Astrocyte (in vitro differentiated cells and primary cell): Measurements from ENCODE around the gene DNAJC27. TPM values are rescaled to one million over a fixed set of nuclear protein-coding genes. Genes with fewer than 3 reads are reported as not detected.

Source experiments
- DNase-seq: peaks from one replicate; pipeline ENCODE4 v3.0.0-alpha.2; 2010; ENCODE audit warnings: low read depth
- FAIRE-seq: peaks from 2 replicates; lab custom pipeline; 2011; peaks lifted over from hg19 to GRCh38; lab: Jason Lieb, UNC
- H2AFZ ChIP-seq: 2 replicates; pipeline ENCODE4 v1.6.0; 2012; ENCODE audit warnings: low read depth, low read length, inconsistent platforms
- H3K27ac ChIP-seq: 2 replicates; pipeline ENCODE4 v1.5.1; 2011; ENCODE audit warnings: low read depth, low read length, inconsistent platforms
- H3K27me3 ChIP-seq: 2 replicates; pipeline ENCODE4 v1.6.0; 2011; ENCODE audit warnings: low read length, inconsistent platforms; ENCODE audit not compliant: insufficient read depth
- H3K36me3 ChIP-seq: 2 replicates; pipeline ENCODE4 v1.5.1; 2011; ENCODE audit warnings: low read length, inconsistent platforms; ENCODE audit not compliant: insufficient read depth
- H3K4me1 ChIP-seq: 2 replicates; pipeline ENCODE4 v1.5.1; 2011; ENCODE audit warnings: low read length, inconsistent platforms; ENCODE audit not compliant: insufficient read depth
- H3K4me2 ChIP-seq: 2 replicates; pipeline ENCODE4 v1.6.0; 2012; ENCODE audit warnings: low read length, inconsistent platforms
- H3K4me3 ChIP-seq: 2 replicates; pipeline ENCODE4 v1.5.1; 2011; ENCODE audit warnings: low read depth, mild to moderate bottlenecking, low read length, inconsistent platforms; ENCODE audit not compliant: insufficient read depth
- H3K79me2 ChIP-seq: 2 replicates; pipeline ENCODE4 v1.6.0; 2012; ENCODE audit warnings: mild to moderate bottlenecking, low read length, inconsistent platforms; ENCODE audit not compliant: insufficient read depth
- H3K9ac ChIP-seq: 2 replicates; pipeline ENCODE4 v1.6.0; 2012; ENCODE audit warnings: mild to moderate bottlenecking, low read length, inconsistent platforms
- H3K9me3 ChIP-seq: 2 replicates; pipeline ENCODE4 v1.5.1; 2012; ENCODE audit warnings: low read depth, mild to moderate bottlenecking, low read length, inconsistent platforms; ENCODE audit not compliant: insufficient read depth
- H4K20me1 ChIP-seq: 2 replicates; pipeline ENCODE4 v1.6.0; 2012; ENCODE audit warnings: low read length, inconsistent platforms; ENCODE audit not compliant: insufficient read depth
- H3K27ac Mint-ChIP-seq: one replicate; pipeline ENCODE4 v1.8.0; 2021; ENCODE audit warnings: mild to moderate bottlenecking, mixed read lengths; ENCODE audit not compliant: unreplicated experiment
- H3K27me3 Mint-ChIP-seq: one replicate; pipeline ENCODE4 v1.8.0; 2021; ENCODE audit warnings: low read depth, mixed read lengths; ENCODE audit not compliant: unreplicated experiment
- H3K36me3 Mint-ChIP-seq: one replicate; pipeline ENCODE4 v1.8.0; 2021; ENCODE audit warnings: low read depth, mixed read lengths; ENCODE audit not compliant: unreplicated experiment
- H3K4me1 Mint-ChIP-seq: one replicate; pipeline ENCODE4 v1.8.0; 2021; ENCODE audit warnings: low read depth, mixed read lengths; ENCODE audit not compliant: unreplicated experiment
- H3K4me3 Mint-ChIP-seq: one replicate; pipeline ENCODE4 v1.8.0; 2021; ENCODE audit warnings: mild to moderate bottlenecking, moderate library complexity, mixed read lengths; ENCODE audit not compliant: unreplicated experiment
- H3K9me3 Mint-ChIP-seq: one replicate; pipeline ENCODE4 v1.8.0; 2021; ENCODE audit warnings: mild to moderate bottlenecking, mixed read lengths; ENCODE audit not compliant: unreplicated experiment
- EZH2 ChIP-seq: IDR thresholded peaks from 2 replicates; pipeline ENCODE4 v1.6.1; 2012; ENCODE audit warnings: mild to moderate bottlenecking, low read length, inconsistent platforms; ENCODE audit not compliant: insufficient read depth
- total RNA-seq: library from RNA; stranded (reverse); gene quantifications from 2 replicates; pipeline ENCODE4 v1.2.1, GENCODE V29; 2021
- TF ChIP-seq, protein P1 (sequence below): IDR thresholded peaks from 2 replicates; pipeline ENCODE4 v1.5.1; 2011; ENCODE audit warnings: low read depth, mild to moderate bottlenecking, inconsistent platforms, low read length, moderate library complexity; ENCODE audit not compliant: insufficient read depth

The DNAJC27 gene
- total RNA-seq, 1 donor from 2014 or later: 3.5 TPM

DNA sequence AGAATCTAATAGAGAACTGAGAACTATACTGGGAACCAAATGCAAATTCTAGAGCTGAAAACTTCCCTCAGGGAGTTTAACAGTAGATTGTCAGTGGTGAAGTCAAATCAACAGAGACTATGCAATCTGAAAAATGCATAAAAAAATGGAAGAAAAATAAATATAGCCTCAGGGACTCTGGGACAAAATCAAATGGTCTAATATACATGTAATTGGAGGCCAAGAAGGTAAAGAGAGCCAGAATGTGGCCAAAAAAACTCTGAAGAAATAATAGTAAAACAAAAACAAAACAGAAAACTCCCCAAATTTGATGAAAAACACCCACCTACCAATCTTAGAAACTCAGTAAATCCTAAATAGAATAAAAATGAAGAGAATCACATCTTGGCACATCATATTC, 16.5 kb downstream of the DNAJC27 start:
- peaks cover 41% of the 10 kb centered on the region for H3K36me3 Mint-ChIP-seq
- no peak overlapping the region for H3K4me3 Mint-ChIP-seq

DNA sequence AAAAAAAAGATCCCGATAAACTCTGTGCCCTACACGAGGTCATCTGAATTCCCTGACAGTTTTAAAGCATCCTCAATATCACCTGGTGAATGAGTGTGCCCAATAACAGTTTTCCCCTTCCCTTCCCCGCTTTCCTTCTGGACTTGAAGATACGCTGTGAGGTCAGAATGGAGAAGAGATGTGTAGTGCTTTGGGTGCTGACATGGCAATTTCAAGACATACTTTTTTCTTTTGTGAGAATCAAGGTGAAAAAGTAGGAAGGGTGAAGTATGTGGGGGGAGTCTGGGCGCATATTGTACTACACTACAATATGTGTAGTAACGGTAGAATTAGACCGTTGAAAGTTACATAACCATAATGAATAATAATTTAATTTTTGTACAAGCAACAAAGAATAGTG, 21.7 kb downstream of the DNAJC27 start:
- Histone ChIP-seq H3K79me2 (no peaks in the 10 kb centered on the region), H3K9me3 (no peaks in the 10 kb centered on the region), H2AFZ (no peak overlapping the region), H3K4me3 (no peak overlapping the region), H3K4me2 (no peak overlapping the region), H4K20me1 (no peaks in the 10 kb centered on the region), H3K9ac (no peak overlapping the region), H3K27ac (no peak overlapping the region), H3K27me3 (no peaks in the 10 kb centered on the region), H3K4me1 (peaks cover 4% of the 10 kb centered on the region), H3K36me3 (peaks cover 20% of the 10 kb centered on the region)
- Mint-ChIP-seq H3K9me3 (peaks cover 4% of the 10 kb centered on the region), H3K4me3 (no peak overlapping the region), H3K36me3 (peaks cover 28% of the 10 kb centered on the region), H3K4me1 (no peaks in the 10 kb centered on the region), H3K27me3 (no peaks in the 10 kb centered on the region), H3K27ac (no peak overlapping the region)
- FAIRE-seq (no peak), DNase-seq (no peak)
- TF ChIP-seq, protein P1, sequence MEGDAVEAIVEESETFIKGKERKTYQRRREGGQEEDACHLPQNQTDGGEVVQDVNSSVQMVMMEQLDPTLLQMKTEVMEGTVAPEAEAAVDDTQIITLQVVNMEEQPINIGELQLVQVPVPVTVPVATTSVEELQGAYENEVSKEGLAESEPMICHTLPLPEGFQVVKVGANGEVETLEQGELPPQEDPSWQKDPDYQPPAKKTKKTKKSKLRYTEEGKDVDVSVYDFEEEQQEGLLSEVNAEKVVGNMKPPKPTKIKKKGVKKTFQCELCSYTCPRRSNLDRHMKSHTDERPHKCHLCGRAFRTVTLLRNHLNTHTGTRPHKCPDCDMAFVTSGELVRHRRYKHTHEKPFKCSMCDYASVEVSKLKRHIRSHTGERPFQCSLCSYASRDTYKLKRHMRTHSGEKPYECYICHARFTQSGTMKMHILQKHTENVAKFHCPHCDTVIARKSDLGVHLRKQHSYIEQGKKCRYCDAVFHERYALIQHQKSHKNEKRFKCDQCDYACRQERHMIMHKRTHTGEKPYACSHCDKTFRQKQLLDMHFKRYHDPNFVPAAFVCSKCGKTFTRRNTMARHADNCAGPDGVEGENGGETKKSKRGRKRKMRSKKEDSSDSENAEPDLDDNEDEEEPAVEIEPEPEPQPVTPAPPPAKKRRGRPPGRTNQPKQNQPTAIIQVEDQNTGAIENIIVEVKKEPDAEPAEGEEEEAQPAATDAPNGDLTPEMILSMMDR: no peak
- no peak for TF ChIP-seq EZH2

More for the DNA sequence above, 16.5 kb downstream of the DNAJC27 start:
- H3K79me2 ChIP-seq: no peaks in the 10 kb centered on the region
- TF ChIP-seq EZH2: no peak
- TF ChIP-seq, protein P1: no peak
- no peaks in the 10 kb centered on the region for H3K27me3 ChIP-seq
- Mint-ChIP-seq H3K9me3 (peaks cover 10% of the 10 kb centered on the region), H3K4me1 (no peaks in the 10 kb centered on the region), H3K27me3 (no peaks in the 10 kb centered on the region), H3K27ac (no peak overlapping the region)
- DNase-seq (no peak), FAIRE-seq (no peak)
- peaks cover 29% of the 10 kb centered on the region for H3K36me3 ChIP-seq
- no peak overlapping the region for H3K9ac ChIP-seq
- no peak overlapping the region for H3K4me3 ChIP-seq
- H4K20me1 ChIP-seq: no peaks in the 10 kb centered on the region
- H3K27ac ChIP-seq: no peak overlapping the region
- no peak overlapping the region for H2AFZ ChIP-seq
- H3K4me2 ChIP-seq: no peak overlapping the region
- H3K9me3 ChIP-seq: no peaks in the 10 kb centered on the region
- H3K4me1 ChIP-seq: no peaks in the 10 kb centered on the region

DNA sequence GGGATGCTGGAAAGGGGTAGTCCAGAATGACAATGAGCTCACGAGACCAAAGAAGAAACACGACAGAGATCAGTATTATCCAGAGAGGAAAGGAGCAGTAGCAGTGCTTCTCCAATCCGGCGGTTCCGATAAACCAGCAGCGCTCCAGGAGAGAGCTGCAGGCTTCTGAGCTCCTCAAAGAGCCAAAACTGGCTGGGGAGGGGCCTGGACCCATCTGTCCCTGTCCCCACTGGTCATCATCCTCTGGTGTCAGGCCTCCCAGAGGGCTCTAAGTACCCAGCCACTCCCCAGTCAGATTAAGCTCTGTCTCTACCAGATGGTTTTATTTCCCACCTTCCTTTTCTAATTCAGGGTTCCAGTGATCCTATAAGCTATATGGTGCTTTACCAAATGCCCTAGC, 23.2 kb downstream of the DNAJC27 start:
- Histone ChIP-seq H3K4me1 (peaks cover 4% of the 10 kb centered on the region), H3K79me2 (no peaks in the 10 kb centered on the region), H3K4me2 (no peak overlapping the region), H2AFZ (no peak overlapping the region), H3K27me3 (no peaks in the 10 kb centered on the region), H3K9ac (no peak overlapping the region), H3K9me3 (no peaks in the 10 kb centered on the region), H3K36me3 (peaks cover 16% of the 10 kb centered on the region), H3K27ac (no peak overlapping the region), H4K20me1 (no peaks in the 10 kb centered on the region), H3K4me3 (no peak overlapping the region)
- Mint-ChIP-seq H3K4me1 (no peaks in the 10 kb centered on the region), H3K27me3 (no peaks in the 10 kb centered on the region), H3K36me3 (peaks cover 15% of the 10 kb centered on the region), H3K9me3 (no peaks in the 10 kb centered on the region), H3K27ac (no peak overlapping the region), H3K4me3 (no peak overlapping the region)
- no peak for FAIRE-seq
- DNase-seq: no peak
- TF ChIP-seq, protein P1: no peak
- TF ChIP-seq EZH2: no peak
